HEK293 (cell line): ENCODE results near the gene CDT1.

ENCODE experiments used
- CTCF ChIA-PET: fragments of 350-600 bp; formaldehyde crosslinking; extraction: SDS; loops from one replicate; lab custom pipeline; 2021; ENCODE audit warnings: antibody characterized with exemption; lab: Yijun Ruan, JAX
- POLR2A ChIA-PET: fragments of 300-600 bp; formaldehyde crosslinking; extraction: SDS; loops from one replicate; lab custom pipeline; 2020; ENCODE audit warnings: antibody characterized with exemption, inconsistent platforms; lab: Yijun Ruan, JAX
- H3K27ac ChIP-seq: fragments of 200-500 bp; sonication (Bioruptor generic); 2 replicates; pipeline ENCODE4 v1.5.1; 2014; ENCODE audit warnings: low read depth, low read length, control low read depth, inconsistent platforms; ENCODE audit errors: extremely low read depth
- H3K36me3 ChIP-seq, 2 experiments: fragments of 200-500 bp in 1 of 2; sonication (Bioruptor generic) in 1 of 2; 1 replicate in 1 of 2; 2 replicates in 1 of 2; pipeline ENCODE4 v1.5.1; 2014 to 2017; ENCODE audit warnings: inconsistent platforms in 2 of 2, low read length in 2 of 2; ENCODE audit not compliant: control insufficient read depth in 2 of 2, insufficient read depth in 1 of 2
- H3K4me1 ChIP-seq: fragments of 200-500 bp; sonication (Bioruptor generic); 2 replicates; pipeline ENCODE4 v1.5.1; 2014; ENCODE audit warnings: mild to moderate bottlenecking, low read length, inconsistent platforms; ENCODE audit not compliant: control insufficient read depth, insufficient read depth
- H3K4me3 ChIP-seq: 2 replicates; pipeline ENCODE4 v1.5.1; 2011; ENCODE audit warnings: low read depth, mild to moderate bottlenecking, control low read depth, low read length, moderate library complexity
- H3K9me3 ChIP-seq: fragments of 200-500 bp; sonication (Bioruptor generic); 2 replicates; pipeline ENCODE4 v1.5.1; 2014; ENCODE audit warnings: low read depth, low read length, inconsistent platforms; ENCODE audit not compliant: control insufficient read depth, insufficient read depth
- PBX3 ChIP-seq: sonication (generic); formaldehyde crosslinking; IDR thresholded peaks from 2 replicates; pipeline ENCODE4 v1.8.1; 2022; ENCODE audit warnings: mild to moderate bottlenecking, moderate library complexity, missing genetic modification reagents
- TSHZ1 ChIP-seq: fragments of 450-650 bp; formaldehyde crosslinking; IDR thresholded peaks from 2 replicates; pipeline ENCODE4 v1.5.1; 2016; ENCODE audit warnings: missing biosample characterization, missing genetic modification characterization, borderline replicate concordance
- ZBTB7A ChIP-seq: fragments of 450-650 bp; formaldehyde crosslinking; IDR thresholded peaks from 2 replicates; pipeline ENCODE4 v1.5.1; 2016; ENCODE audit warnings: low read depth, missing biosample characterization, missing genetic modification characterization
- ZNF157 ChIP-seq: fragments of 450-650 bp; formaldehyde crosslinking; IDR thresholded peaks from 2 replicates; pipeline ENCODE4 v1.5.1; 2016; ENCODE audit warnings: missing biosample characterization, missing genetic modification characterization
- ZNF391 ChIP-seq: fragments of 450-650 bp; formaldehyde crosslinking; IDR thresholded peaks from 2 replicates; pipeline ENCODE4 v1.5.1; 2016; ENCODE audit warnings: low read depth, missing biosample characterization, missing genetic modification characterization, borderline replicate concordance
- ZNF521 ChIP-seq: fragments of 450-650 bp; formaldehyde crosslinking; IDR thresholded peaks from 2 replicates; pipeline ENCODE4 v1.5.1; 2017; ENCODE audit warnings: missing biosample characterization, mild to moderate bottlenecking, missing genetic modification characterization
- ZNF580 ChIP-seq: fragments of 450-650 bp; formaldehyde crosslinking; IDR thresholded peaks from 2 replicates; pipeline ENCODE4 v1.5.1; 2016; ENCODE audit warnings: missing biosample characterization, missing genetic modification characterization
- ZNF621 ChIP-seq: fragments of 450-650 bp; formaldehyde crosslinking; IDR thresholded peaks from 2 replicates; pipeline ENCODE4 v1.5.1; 2017; ENCODE audit warnings: missing biosample characterization, missing genetic modification characterization

Gene CDT1

GRCh38 chr16:88840600-88841215, 37.1 kb downstream of the CDT1 start (continued):
- no peak for TF ChIP-seq TSHZ1 (tag by site-specific recombination)

- peaks cover 0 to 13% of the 10 kb centered on the region in 2 experiments; a peak in 1 of 3 replicates for H3K36me3 ChIP-seq
- CTCF ChIA-PET: no interaction called here
Observed at GRCh38 chr16:88841521-88842307, 38.1 kb downstream of the CDT1 start.

GRCh38 chr16:88842308-88842756, 38.7 kb downstream of the CDT1 start:
- TF ChIP-seq PBX3 (CRISPR knock-in tag): no peak
- Histone ChIP-seq H3K27ac (no peak overlapping the region), H3K4me1 (no peaks in the 10 kb centered on the region), H3K36me3 (peaks cover 0 to 13% of the 10 kb centered on the region in 2 experiments; a peak in 1 of 3 replicates), H3K9me3 (no peaks in the 10 kb centered on the region), H3K4me3 (no peak overlapping the region)
- POLR2A ChIA-PET: no interaction called here
- CTCF ChIA-PET: no interaction called here

More at GRCh38 chr16:88841521-88842307, 38.1 kb downstream of the CDT1 start:
- Histone ChIP-seq H3K4me3 (no peak overlapping the region), H3K4me1 (no peaks in the 10 kb centered on the region), H3K27ac (no peak overlapping the region), H3K9me3 (no peaks in the 10 kb centered on the region)
- no peak for TF ChIP-seq PBX3 (CRISPR knock-in tag)
- no peak for TF ChIP-seq ZBTB7A (tag by site-specific recombination)
- POLR2A ChIA-PET: no interaction called here

- TF ChIP-seq ZNF521 (tag by site-specific recombination) (no peak), ZNF580 (tag by site-specific recombination) (no peak), ZNF621 (no peak), ZNF391 (tag by site-specific recombination) (no peak), ZNF157 (no peak)
- H3K36me3 ChIP-seq: peaks cover 0 to 13% of the 10 kb centered on the region in 2 experiments; a peak in 1 of 3 replicates
- H3K4me1 ChIP-seq: no peaks in the 10 kb centered on the region
- no peak overlapping the region for H3K4me3 ChIP-seq
- CTCF ChIA-PET: interaction anchor here (0.7 kb wide), 1 partner anchor 105 kb away, joined by 3 read pairs; no protein-coding TSS in a partner anchor
- H3K9me3 ChIP-seq: no peaks in the 10 kb centered on the region
- no peak overlapping the region for H3K27ac ChIP-seq
- POLR2A ChIA-PET: no interaction called here
Observed at GRCh38 chr16:88842806-88843205, 39.2 kb downstream of the CDT1 start.
